A549 (cell line): ENCODE results near the gene ACYP1.

Source experiments
- CEBPB ChIP-seq, 2 experiments: fragments of >200 bp in 1 of 2; sonication (Bioruptor Twin) in 1 of 2; formaldehyde crosslinking in 1 of 2; IDR thresholded peaks; 2 replicates each; pipeline ENCODE4 v1.6.1; 2012 to 2016
- RAD21 ChIP-seq, 2 experiments: fragments of >200 bp in 1 of 2; sonication (Bioruptor Twin) in 1 of 2; formaldehyde crosslinking in 1 of 2; IDR thresholded peaks in 1 of 2; conservative IDR thresholded peaks in 1 of 2; 2 replicates in 1 of 2; 3 replicates in 1 of 2; pipeline ENCODE4 v1.6.1; 2012 to 2018; ENCODE audit warnings: inconsistent platforms in 1 of 2
- SMC3 ChIP-seq: fragments of >200 bp; sonication (Bioruptor Twin); formaldehyde crosslinking; IDR thresholded peaks from 3 replicates; pipeline ENCODE4 v1.6.1; 2018; ENCODE audit warnings: inconsistent platforms
- ZFP36 ChIP-seq: fragments of 450-650 bp; IDR thresholded peaks from 2 replicates; pipeline ENCODE4 v1.6.1; 2014; ENCODE audit warnings: borderline replicate concordance; ENCODE audit not compliant: partially characterized antibody
- TF ChIP-seq, protein P1 (sequence below): fragments of >200 bp; sonication (Bioruptor Twin); formaldehyde crosslinking; IDR thresholded peaks from 3 replicates; pipeline ENCODE4 v1.5.1; 2016
- TF ChIP-seq, protein P2 (sequence below): IDR thresholded peaks from 2 replicates; pipeline ENCODE4 v1.6.1; 2012

DNA sequence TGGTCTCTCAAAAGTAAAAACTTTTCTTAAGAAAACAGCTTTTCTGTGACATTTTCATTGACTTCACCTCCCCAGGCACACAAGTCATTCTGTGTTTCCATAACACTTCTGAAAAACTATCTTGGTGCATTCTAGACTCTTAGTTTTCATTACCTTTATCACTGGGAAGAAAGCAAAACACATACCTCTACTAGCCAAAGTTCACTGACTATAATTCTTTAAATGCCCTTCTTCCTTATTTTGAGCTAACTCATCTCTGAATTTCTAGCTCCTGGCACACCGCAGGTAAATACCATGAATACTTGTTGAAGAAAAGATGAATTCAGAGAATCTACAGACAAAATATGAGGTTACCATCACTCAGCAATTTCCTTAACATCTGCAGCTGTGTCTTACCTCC lies 33.7 kb downstream of the ACYP1 start:
- no peak for TF ChIP-seq ZFP36
- no peak for TF ChIP-seq RAD21 (conservative IDR thresholded peaks at IDR 0.05 in 1 of 2, IDR thresholded peaks at IDR 0.05 in 1 of 2)
- TF ChIP-seq, protein P1, sequence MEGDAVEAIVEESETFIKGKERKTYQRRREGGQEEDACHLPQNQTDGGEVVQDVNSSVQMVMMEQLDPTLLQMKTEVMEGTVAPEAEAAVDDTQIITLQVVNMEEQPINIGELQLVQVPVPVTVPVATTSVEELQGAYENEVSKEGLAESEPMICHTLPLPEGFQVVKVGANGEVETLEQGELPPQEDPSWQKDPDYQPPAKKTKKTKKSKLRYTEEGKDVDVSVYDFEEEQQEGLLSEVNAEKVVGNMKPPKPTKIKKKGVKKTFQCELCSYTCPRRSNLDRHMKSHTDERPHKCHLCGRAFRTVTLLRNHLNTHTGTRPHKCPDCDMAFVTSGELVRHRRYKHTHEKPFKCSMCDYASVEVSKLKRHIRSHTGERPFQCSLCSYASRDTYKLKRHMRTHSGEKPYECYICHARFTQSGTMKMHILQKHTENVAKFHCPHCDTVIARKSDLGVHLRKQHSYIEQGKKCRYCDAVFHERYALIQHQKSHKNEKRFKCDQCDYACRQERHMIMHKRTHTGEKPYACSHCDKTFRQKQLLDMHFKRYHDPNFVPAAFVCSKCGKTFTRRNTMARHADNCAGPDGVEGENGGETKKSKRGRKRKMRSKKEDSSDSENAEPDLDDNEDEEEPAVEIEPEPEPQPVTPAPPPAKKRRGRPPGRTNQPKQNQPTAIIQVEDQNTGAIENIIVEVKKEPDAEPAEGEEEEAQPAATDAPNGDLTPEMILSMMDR = no peak
- no peak for TF ChIP-seq CEBPB (IDR thresholded peaks at IDR 0.05)
- TF ChIP-seq SMC3 = no peak
- TF ChIP-seq, protein P2, sequence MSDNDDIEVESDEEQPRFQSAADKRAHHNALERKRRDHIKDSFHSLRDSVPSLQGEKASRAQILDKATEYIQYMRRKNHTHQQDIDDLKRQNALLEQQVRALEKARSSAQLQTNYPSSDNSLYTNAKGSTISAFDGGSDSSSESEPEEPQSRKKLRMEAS = no peak
